ENCODE data around the gene FOXP1. TPM values are rescaled to one million over a fixed set of nuclear protein-coding genes. Genes with fewer than 3 reads are reported as not detected.
A peak's percentile ranks its signal among the peaks of the same experiment; 100 is the strongest.

The FOXP1 gene
- total RNA-seq, 1 experiment from 2014 or later = 75.3 TPM

DNA sequence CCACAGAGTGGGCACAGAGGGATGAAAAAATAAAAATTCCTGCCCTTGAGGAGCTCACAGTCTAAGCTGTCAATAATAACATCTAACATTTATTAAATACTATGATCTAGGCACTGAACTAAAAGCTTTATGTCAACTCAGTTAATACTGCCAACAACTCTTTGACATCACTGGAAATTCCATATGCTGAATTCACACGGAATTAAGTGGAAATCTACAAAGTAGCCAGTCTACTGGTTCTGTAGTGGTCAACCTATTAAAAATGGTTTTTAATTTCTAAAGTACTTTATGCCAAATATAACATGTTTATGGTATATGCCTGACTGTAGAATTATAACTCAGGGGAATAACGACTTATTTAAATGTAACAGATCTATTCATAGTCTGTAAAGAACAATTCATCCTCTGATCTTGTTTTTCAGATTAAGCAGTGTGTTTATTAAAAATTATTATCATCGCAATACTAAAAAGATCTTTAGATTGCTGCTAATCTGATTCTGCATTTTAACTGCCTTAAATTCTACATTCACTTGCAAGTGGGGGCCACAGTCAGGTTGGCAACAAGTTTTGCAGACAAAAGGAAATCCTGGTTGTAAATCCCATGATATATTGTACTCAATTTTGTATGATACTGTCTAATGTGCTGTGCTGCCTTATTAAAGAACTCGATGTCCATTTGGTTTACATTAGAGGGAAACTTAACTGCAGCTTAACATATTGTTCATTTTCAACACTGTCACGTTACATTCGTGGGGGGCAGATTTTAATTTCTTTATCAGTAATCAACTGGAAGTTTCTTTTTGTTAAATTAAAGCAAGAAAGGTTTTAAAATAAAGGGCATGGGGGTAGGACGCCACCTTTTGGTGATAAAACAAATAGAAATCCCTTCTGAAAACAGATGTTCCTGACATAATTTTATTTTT, 2.6 kb upstream of the FOXP1 start:
- H3K18ac ChIP-seq (ENCODE audit: insufficient read length, low read depth, low read length) = no peak overlapping the region
- H3K23ac ChIP-seq (ENCODE audit: insufficient read length, low read depth, low read length) = no peak overlapping the region
- TF ChIP-seq, protein P1, sequence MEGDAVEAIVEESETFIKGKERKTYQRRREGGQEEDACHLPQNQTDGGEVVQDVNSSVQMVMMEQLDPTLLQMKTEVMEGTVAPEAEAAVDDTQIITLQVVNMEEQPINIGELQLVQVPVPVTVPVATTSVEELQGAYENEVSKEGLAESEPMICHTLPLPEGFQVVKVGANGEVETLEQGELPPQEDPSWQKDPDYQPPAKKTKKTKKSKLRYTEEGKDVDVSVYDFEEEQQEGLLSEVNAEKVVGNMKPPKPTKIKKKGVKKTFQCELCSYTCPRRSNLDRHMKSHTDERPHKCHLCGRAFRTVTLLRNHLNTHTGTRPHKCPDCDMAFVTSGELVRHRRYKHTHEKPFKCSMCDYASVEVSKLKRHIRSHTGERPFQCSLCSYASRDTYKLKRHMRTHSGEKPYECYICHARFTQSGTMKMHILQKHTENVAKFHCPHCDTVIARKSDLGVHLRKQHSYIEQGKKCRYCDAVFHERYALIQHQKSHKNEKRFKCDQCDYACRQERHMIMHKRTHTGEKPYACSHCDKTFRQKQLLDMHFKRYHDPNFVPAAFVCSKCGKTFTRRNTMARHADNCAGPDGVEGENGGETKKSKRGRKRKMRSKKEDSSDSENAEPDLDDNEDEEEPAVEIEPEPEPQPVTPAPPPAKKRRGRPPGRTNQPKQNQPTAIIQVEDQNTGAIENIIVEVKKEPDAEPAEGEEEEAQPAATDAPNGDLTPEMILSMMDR (conservative IDR thresholded peaks at IDR 0.05) = peak; percentile 78
- H3K9ac ChIP-seq (ENCODE audit: extremely low read depth, insufficient read length, low read length) = no peak overlapping the region
- H2AK5ac ChIP-seq (ENCODE audit: insufficient read length, low read length) = no peak overlapping the region
- no peak overlapping the region for H3T11ph ChIP-seq (ENCODE audit: low read length)
- no peaks in the 10 kb centered on the region for H4K20me1 ChIP-seq (ENCODE audit: control insufficient read depth, insufficient read depth, insufficient read length)
- H2BK15ac ChIP-seq (ENCODE audit: low read depth, low read length) = no peak overlapping the region
- no peak overlapping the region for H3K4me2 ChIP-seq (ENCODE audit: insufficient read depth, insufficient read length, low read length)
- no peak overlapping the region for H3K27ac ChIP-seq (ENCODE audit: insufficient read length, low read depth, low read length)
- no peaks in the 10 kb centered on the region for H3K4me1 ChIP-seq (ENCODE audit: insufficient read depth, low read length)
- H3K56ac ChIP-seq (ENCODE audit: insufficient read length, low read depth, low read length) = no peak overlapping the region
- H2BK120ac ChIP-seq (ENCODE audit: low read depth, low read length, poor library complexity, severe bottlenecking) = no peak overlapping the region
- no peaks in the 10 kb centered on the region for H3K79me2 ChIP-seq (ENCODE audit: insufficient read depth, low read length)
- WGBS (ENCODE audit: extremely low coverage, insufficient read length, low lambda C conversion rate) = no CpG with 5 or more reads among the region's 7 CpGs
- no peaks in the 10 kb centered on the region for H3K79me1 ChIP-seq (ENCODE audit: insufficient read depth, low read depth, low read length, poor library complexity, severe bottlenecking)
- Mint-ChIP-seq H3K36me3 (ENCODE audit: insufficient read depth in 1 of 3, low read depth in 3 of 3) (peaks cover 0 to 12% (median 0%) of the 10 kb centered on the region in 3 experiments; a peak in 4 of 7 replicates), H3K4me1 (peaks cover 10 to 20% of the 10 kb centered on the region in 2 experiments; a peak in 3 of 4 replicates), H3K27me3 (ENCODE audit: low read depth) (peaks cover 17% of the 10 kb centered on the region), H3K4me3 (no peak overlapping the region), H3K9me3 (peaks cover 4 to 5% of the 10 kb centered on the region in 2 experiments; a peak in 4 of 5 replicates), H3K27ac (no peak overlapping the region)
- no peak overlapping the region for H2BK12ac ChIP-seq (ENCODE audit: insufficient read length, low read depth, low read length)
- H3K23me2 ChIP-seq (ENCODE audit: insufficient read length, low read depth, low read length, poor library complexity, severe bottlenecking) = peaks cover 25% of the 10 kb centered on the region
- no peak overlapping the region for H3K4ac ChIP-seq (ENCODE audit: low read depth, low read length)
- H4K91ac ChIP-seq (ENCODE audit: insufficient read length, low read depth, low read length) = no peak overlapping the region
- no peak overlapping the region for H2BK20ac ChIP-seq (ENCODE audit: low read depth, low read length, poor library complexity, severe bottlenecking)
- no peak overlapping the region for H4K5ac ChIP-seq (ENCODE audit: insufficient read length, low read depth, low read length)
- H2BK5ac ChIP-seq (ENCODE audit: insufficient read length, low read length) = no peak overlapping the region
- H2AFZ ChIP-seq (ENCODE audit: low read length) = no peak overlapping the region
- H3K9me3 ChIP-seq (ENCODE audit: control insufficient read depth, low read depth, low read length) = no peaks in the 10 kb centered on the region
- H4K8ac ChIP-seq (replicated peaks; ENCODE audit: insufficient read length, low read depth, low read length) = no peak overlapping the region
- no peak overlapping the region for H3K14ac ChIP-seq (ENCODE audit: insufficient read depth, low read length)
- DNase-seq = no peak
- H3K27me3 ChIP-seq (ENCODE audit: insufficient read depth, low read length) = peaks cover 1% of the 10 kb centered on the region; the same call in 1 of the 2 replicates

All from H9 (cell line).